Heart left ventricle (tissue), 16 donors: ENCODE results near the gene ITIH5. TPM values are rescaled to one million over a fixed set of nuclear protein-coding genes. Genes with fewer than 3 reads are reported as not detected.
A peak's percentile ranks its signal among the peaks of the same experiment; 100 is the strongest.

Source experiments
- ATAC-seq, 4 donors: fragments of 200-7000 bp; cut with Tn5 transposase; one replicate each; pipeline ENCODE4 v1.9.1; 2020 to 2022; ENCODE audit warnings: moderate library complexity in 4 of 4, mild to moderate bottlenecking in 3 of 4, moderate number of reproducible peaks in 1 of 4
- DNase-seq, 5 donors: peaks; one replicate each; pipeline ENCODE4 v3.0.0-alpha.2; 2020
- H3K27ac ChIP-seq, 12 donors: fragments of 200-600 bp; sonication (generic) in 4 of 12; one replicate each; pipeline versions ENCODE4 v1.5.0 to v1.8.0; 2016 to 2022; ENCODE audit warnings: mild to moderate bottlenecking in 2 of 12
- H3K27me3 ChIP-seq, 9 donors: fragments of 200-600 bp; sonication (generic) in 2 of 9; one replicate each; pipeline versions ENCODE4 v1.5.1 to v1.8.0; 2016 to 2022; ENCODE audit warnings: mild to moderate bottlenecking in 3 of 9
- H3K36me3 ChIP-seq, 9 donors: fragments of 200-600 bp; sonication (generic) in 2 of 9; one replicate each; pipeline versions ENCODE4 v1.5.0 to v1.8.0; 2018 to 2022; ENCODE audit warnings: mild to moderate bottlenecking in 2 of 9
- H3K4me1 ChIP-seq, 12 donors: fragments of 200-600 bp; sonication (generic) in 4 of 12; one replicate each; pipeline versions ENCODE4 v1.5.0 to v1.8.0; 2016 to 2022; ENCODE audit warnings: mild to moderate bottlenecking in 3 of 12
- H3K4me3 ChIP-seq, 12 donors: fragments of 200-600 bp; sonication (generic) in 4 of 12; one replicate each; pipeline versions ENCODE4 v1.5.0 to v1.8.0; 2017 to 2022; ENCODE audit warnings: mild to moderate bottlenecking in 9 of 12, moderate library complexity in 4 of 12
- H3K9me3 ChIP-seq, 12 donors: fragments of 200-600 bp; sonication (generic) in 4 of 12; one replicate each; pipeline versions ENCODE4 v1.5.0 to v1.8.0; 2016 to 2022; ENCODE audit warnings: mild to moderate bottlenecking in 1 of 12
- CTCF ChIP-seq, 12 donors: fragments of 200-600 bp; sonication (generic) in 4 of 12; IDR thresholded peaks; one replicate each; pipeline versions ENCODE4 v1.5.0 to v1.8.0; 2018 to 2022; ENCODE audit warnings: antibody characterized with exemption in 12 of 12, mild to moderate bottlenecking in 5 of 12
- POLR2A ChIP-seq, 2 donors: fragments of 450-650 bp; IDR thresholded peaks; one replicate each; pipeline ENCODE4 v1.6.1; 2017; ENCODE audit warnings: antibody characterized with exemption in 2 of 2, mild to moderate bottlenecking in 2 of 2, moderate library complexity in 2 of 2
- WGBS, 4 donors: extraction: QIAGEN DNeasy Blood & Tissue Kit in 2 of 4; methylation state at CpG; one replicate each; pipeline versions ENCODE4 v1.1.5 to v1.1.7; 2013 to 2018; 5-methylcytosine and 5-hydroxymethylcytosine counted together
- intact Hi-C, 10 donors: fragments of 100-400 bp; cut with DNase I; formaldehyde crosslinking; loops; one replicate each; pipeline versions ENCODE4 v1.11.1 to v1.14.2; 2022
- polyA plus RNA-seq, 2 donors: library from polyadenylated mRNA; stranded (reverse); fragments of 200-250 nt; gene quantifications; one replicate each; pipeline ENCODE4 v1.2.3, GENCODE V29; 2013
- total RNA-seq, 9 donors: library from RNA; depleted of rRNA in 2 of 9; stranded (reverse); fragments of >200 nt in 2 of 9; fragmentation: NEBNext Ultra II Directional in 3 of 9; extraction: Animal tissue kit (Norgen Biotek cat#: 25700) in 3 of 9; gene quantifications; one replicate each; pipeline versions ENCODE4 v1.1.0 to v1.2.4, GENCODE V29; 2016 to 2023
- donor health status: ischemic (EF 13 %, LVEDD 7.1; RV severe dilation, severe dysfunction).
- donor health status: healthy with polysubstance abuse.
- donor health status: DM: no; HTN: yes; CAD: no.
- donor health status: DM: no; HTN: no; CAD: no.
- donor health status: ischemic (EF 25% LVEDD 6.9; RV normal size, moderate dysfunction).
- donor health status: ischemic (EF 25% LVEDD 5.7; RV mildly dilated, moderate dysfunction).
- donor health status: healthy.
- donor health status: DM: yes; HTN: yes; CAD: no.
- donor health status: ischemic (EF 35%, LVEDD 5.7; RV mildly dilated, moderate dysfunction).
- donor health status: nonischemic (EF 11% LVEDD 7.7; RV severe dilation, severe dysfunction).
- donor health status: DM: yes; HTN: yes; CAD: no.
- donor health status: PGD.
- donor health status: ischemic (EF 29% LVEDD 5.4; RV normal size, mild dysfunction).
- donor health status: nonischemic (EF 23%, LVEDD 6.1; RV moderate dilation, normal function).

ITIH5 gene
- total and polyA plus RNA-seq, 11 donors: 2.7 to 20.4 (median 7.1) TPM

GRCh38 chr10:7679256-7679655 is 12.5 kb upstream of the ITIH5 start:
- WGBS, 4 donors: 57 to 67% (median 60%) methylated on average over 1 of the region's 1 CpG
- H3K9me3 ChIP-seq: no peaks in the 10 kb centered on the region
- TF ChIP-seq CTCF (IDR thresholded peaks at IDR 0.05) (no peak), POLR2A (IDR thresholded peaks at IDR 0.05) (no peak)
- DNase-seq (no peak), ATAC-seq (no peak)
- H3K27me3 ChIP-seq: peaks cover 0 to 22% (median 0%) of the 10 kb centered on the region in 9 donors
- no peaks in the 10 kb centered on the region for H3K4me1 ChIP-seq
- H3K36me3 ChIP-seq: no peaks in the 10 kb centered on the region
- no peak overlapping the region for H3K4me3 ChIP-seq
- intact Hi-C loops: no loop called here
- H3K27ac ChIP-seq: no peak overlapping the region

GRCh38 chr10:7672341-7673134 is 5.8 kb upstream of the ITIH5 start:
- Histone ChIP-seq H3K36me3 (no peaks in the 10 kb centered on the region), H3K4me1 (peaks cover 0 to 9% (median 0%) of the 10 kb centered on the region in 12 donors), H3K9me3 (no peaks in the 10 kb centered on the region), H3K27me3 (peaks cover 0 to 27% (median 4%) of the 10 kb centered on the region in 9 donors), H3K4me3 (no peak overlapping the region), H3K27ac (no peak overlapping the region)
- TF ChIP-seq CTCF (IDR thresholded peaks at IDR 0.05) (no peak), POLR2A (IDR thresholded peaks at IDR 0.05) (no peak)
- 34 to 46% (median 36%) methylated on average over 23 of the region's 23 CpGs for WGBS, 4 donors
- DNase-seq (no peak), ATAC-seq (no peak)
- intact Hi-C loops: no loop called here

GRCh38 chr10:7670157-7670556 is 3.4 kb upstream of the ITIH5 start:
- TF ChIP-seq POLR2A (IDR thresholded peaks at IDR 0.05) (no peak), CTCF (IDR thresholded peaks at IDR 0.05) (no peak)
- Histone ChIP-seq H3K27ac (no peak overlapping the region), H3K4me1 (peaks cover 0 to 23% (median 9%) of the 10 kb centered on the region in 12 donors), H3K9me3 (no peaks in the 10 kb centered on the region), H3K4me3 (no peak overlapping the region), H3K36me3 (no peaks in the 10 kb centered on the region), H3K27me3 (peaks cover 0 to 40% (median 7%) of the 10 kb centered on the region in 9 donors)
- WGBS, 4 donors: 81 to 83% (median 82%) methylated on average over 3 of the region's 3 CpGs
- intact Hi-C loops: no loop called here
- no peak for ATAC-seq
- DNase-seq: no peak

GRCh38 chr10:7667262-7668141 is 736 bp upstream of the ITIH5 start:
- peak overlapping the region in 9 of 12 donors; percentile 7 to 58 (median 34) for H3K4me3 ChIP-seq
- intact Hi-C loops: loop anchor here in 1 of 10 donors (5.0 kb wide), 1 partner anchor 105 kb away; no protein-coding TSS in a partner anchor
- no peaks in the 10 kb centered on the region for H3K36me3 ChIP-seq
- peaks cover 0 to 24% (median 9%) of the 10 kb centered on the region in 12 donors for H3K4me1 ChIP-seq
- peaks cover 0 to 58% (median 5%) of the 10 kb centered on the region in 9 donors for H3K27me3 ChIP-seq
- WGBS, 4 donors: 3 to 15% (median 6%) methylated on average over 22 to 43 of the region's 44 CpGs
- no peak for TF ChIP-seq CTCF (IDR thresholded peaks at IDR 0.05)
- no peak for TF ChIP-seq POLR2A (IDR thresholded peaks at IDR 0.05)
- DNase-seq: peak in 3 of 5 donors; percentile 22 to 35 (median 32)
- H3K27ac ChIP-seq: peak overlapping the region in 3 of 12 donors; percentile 1 to 76 (median 7)
- H3K9me3 ChIP-seq: no peaks in the 10 kb centered on the region
- peak; percentile 26 to 74 (median 50) for ATAC-seq
